A673 (cell line): ENCODE data around the gene PXT1.

Experiments
- CTCF ChIP-seq: fragments of 300-800, 200-600 bp; sonication (generic); conservative IDR thresholded peaks from 2 replicates; pipeline ENCODE4 v1.5.1; 2017; ENCODE audit warnings: low read depth, mild to moderate bottlenecking, antibody characterized with exemption, low read length, moderate library complexity, mixed read lengths
- EZH2 ChIP-seq: fragments of 200-600 bp; sonication (generic); IDR thresholded peaks from 2 replicates; pipeline ENCODE4 v1.6.1; 2017; ENCODE audit warnings: borderline replicate concordance, low read depth, mild to moderate bottlenecking, mixed read lengths, antibody characterized with exemption, low read length; ENCODE audit not compliant: poor library complexity, severe bottlenecking

GRCh38 chr6:36364669-36365479 is 77.8 kb downstream of the PXT1 start:
- TF ChIP-seq CTCF = no peak
- no peak for TF ChIP-seq EZH2
